HUES64 (cell line): ENCODE results near the gene PTPRF.
A peak's percentile ranks its signal among the peaks of the same experiment; 100 is the strongest.

ENCODE experiments used
- H3K27ac ChIP-seq: 2 replicates; pipeline ENCODE4 v1.7.0; 2013; ENCODE audit warnings: low read depth, low read length, inconsistent platforms
- H3K27me3 ChIP-seq: 2 replicates; pipeline ENCODE4 v1.6.1; 2013; ENCODE audit warnings: mild to moderate bottlenecking, low read length; ENCODE audit not compliant: insufficient read depth
- H3K36me3 ChIP-seq: 2 replicates; pipeline ENCODE4 v1.6.1; 2013; ENCODE audit warnings: mild to moderate bottlenecking, low read length; ENCODE audit not compliant: insufficient read depth
- H3K4me1 ChIP-seq: 2 replicates; pipeline ENCODE4 v1.6.1; 2013; ENCODE audit warnings: mild to moderate bottlenecking, low read length, moderate library complexity; ENCODE audit not compliant: insufficient read depth
- H3K4me3 ChIP-seq: 2 replicates; pipeline ENCODE4 v1.5.1; 2013; ENCODE audit warnings: mild to moderate bottlenecking, low read length, moderate library complexity
- H3K9ac ChIP-seq: 2 replicates; pipeline ENCODE4 v1.6.1; 2013; ENCODE audit warnings: mild to moderate bottlenecking, low read depth, low read length
- H3K9me3 ChIP-seq: 2 replicates; pipeline ENCODE4 v1.6.1; 2013; ENCODE audit warnings: low read depth, low read length; ENCODE audit not compliant: insufficient read depth
- WGBS: fragments of 150-250, 120-280 bp; methylation state at CpG from one replicate; pipeline ENCODE4 v1.1.7; 2013; ENCODE audit warnings: missing lambda C conversion rate; 5-methylcytosine and 5-hydroxymethylcytosine counted together

The PTPRF gene

GRCh38 chr1:43653893-43654292 is 123.2 kb downstream of the PTPRF start:
- Histone ChIP-seq H3K9me3 (no peaks in the 10 kb centered on the region), H3K27ac (peak overlapping the region; percentile 53; the same call in 1 of the 2 replicates), H3K9ac (no peak overlapping the region), H3K4me1 (peaks cover 27% of the 10 kb centered on the region), H3K36me3 (peaks cover 53% of the 10 kb centered on the region), H3K27me3 (no peaks in the 10 kb centered on the region), H3K4me3 (no peak overlapping the region)
- WGBS = 96% methylated on average over 5 of the region's 5 CpGs

- H3K4me1 ChIP-seq = peaks cover 45% of the 10 kb centered on the region
- WGBS = 82% methylated on average over 1 of the region's 1 CpG
Observed at GRCh38 chr1:43655953-43656352, 125.3 kb downstream of the PTPRF start.

GRCh38 chr1:43659212-43660166 is 128.8 kb downstream of the PTPRF start:
- H3K27me3 ChIP-seq = no peaks in the 10 kb centered on the region
- H3K9me3 ChIP-seq = no peaks in the 10 kb centered on the region
- WGBS = 72% methylated on average over 14 of the region's 14 CpGs
- no peak overlapping the region for H3K4me3 ChIP-seq
- peaks cover 25% of the 10 kb centered on the region for H3K4me1 ChIP-seq
- H3K27ac ChIP-seq = peak overlapping the region; percentile 81; the same call in 1 of the 2 replicates
- peaks cover 96% of the 10 kb centered on the region for H3K36me3 ChIP-seq
- H3K9ac ChIP-seq = no peak overlapping the region

More at GRCh38 chr1:43655953-43656352, 125.3 kb downstream of the PTPRF start:
- H3K9ac ChIP-seq = no peak overlapping the region
- H3K36me3 ChIP-seq = peaks cover 72% of the 10 kb centered on the region
- no peak overlapping the region for H3K27ac ChIP-seq
- no peaks in the 10 kb centered on the region for H3K9me3 ChIP-seq
- no peaks in the 10 kb centered on the region for H3K27me3 ChIP-seq
- no peak overlapping the region for H3K4me3 ChIP-seq

GRCh38 chr1:43660355-43660754 is 129.7 kb downstream of the PTPRF start:
- peak overlapping the region; percentile 81; the same call in 1 of the 2 replicates for H3K27ac ChIP-seq
- no peaks in the 10 kb centered on the region for H3K9me3 ChIP-seq
- H3K9ac ChIP-seq = 0 out of 2 replicates have a peak overlapping the region, but pooled peaks have one; percentile 10
- 12% methylated on average over 4 of the region's 4 CpGs for WGBS
- H3K36me3 ChIP-seq = peaks cover 96% of the 10 kb centered on the region
- H3K4me1 ChIP-seq = peaks cover 25% of the 10 kb centered on the region
- H3K4me3 ChIP-seq = peak overlapping the region; percentile 36
- H3K27me3 ChIP-seq = no peaks in the 10 kb centered on the region

GRCh38 chr1:43664369-43664768 is 133.7 kb downstream of the PTPRF start:
- Histone ChIP-seq H3K27ac (no peak overlapping the region), H3K4me1 (peaks cover 20% of the 10 kb centered on the region), H3K27me3 (no peaks in the 10 kb centered on the region), H3K9ac (no peak overlapping the region), H3K4me3 (no peak overlapping the region), H3K36me3 (peaks cover 97% of the 10 kb centered on the region), H3K9me3 (no peaks in the 10 kb centered on the region)
- WGBS = 91% methylated on average over 4 of the region's 4 CpGs

- no peaks in the 10 kb centered on the region for H3K27me3 ChIP-seq
- H3K9ac ChIP-seq = no peak overlapping the region
- H3K4me1 ChIP-seq = 0 out of 2 replicates have a peak, but pooled peaks cover 1% of the 10 kb centered on the region
- H3K4me3 ChIP-seq = no peak overlapping the region
- H3K9me3 ChIP-seq = no peaks in the 10 kb centered on the region
- H3K27ac ChIP-seq = no peak overlapping the region
- peaks cover 98% of the 10 kb centered on the region for H3K36me3 ChIP-seq
Observed at GRCh38 chr1:43666608-43667007, 135.9 kb downstream of the PTPRF start.

- Histone ChIP-seq H3K9ac (no peak overlapping the region), H3K27me3 (no peaks in the 10 kb centered on the region), H3K4me1 (no peaks in the 10 kb centered on the region), H3K36me3 (peaks cover 94% of the 10 kb centered on the region), H3K9me3 (no peaks in the 10 kb centered on the region), H3K27ac (no peak overlapping the region), H3K4me3 (no peak overlapping the region)
- WGBS = 95% methylated on average over 7 of the region's 7 CpGs
Observed at GRCh38 chr1:43668956-43669355, 138.3 kb downstream of the PTPRF start.

GRCh38 chr1:43669878-43670277 is 139.2 kb downstream of the PTPRF start:
- Histone ChIP-seq H3K27ac (no peak overlapping the region), H3K36me3 (peaks cover 94% of the 10 kb centered on the region), H3K9me3 (no peaks in the 10 kb centered on the region), H3K9ac (no peak overlapping the region), H3K4me3 (no peak overlapping the region), H3K4me1 (no peaks in the 10 kb centered on the region), H3K27me3 (no peaks in the 10 kb centered on the region)
- 94% methylated on average over 5 of the region's 5 CpGs for WGBS

- peaks cover 94% of the 10 kb centered on the region for H3K36me3 ChIP-seq
- no peaks in the 10 kb centered on the region for H3K4me1 ChIP-seq
- H3K4me3 ChIP-seq = no peak overlapping the region
- 96% methylated on average over 2 of the region's 2 CpGs for WGBS
- H3K27me3 ChIP-seq = no peaks in the 10 kb centered on the region
- no peak overlapping the region for H3K27ac ChIP-seq
- H3K9me3 ChIP-seq = no peaks in the 10 kb centered on the region
- no peak overlapping the region for H3K9ac ChIP-seq
Observed at GRCh38 chr1:43671193-43671592, 140.5 kb downstream of the PTPRF start.

- H3K9ac ChIP-seq = no peak overlapping the region
- 95% methylated on average over 10 of the region's 10 CpGs for WGBS
- no peaks in the 10 kb centered on the region for H3K27me3 ChIP-seq
- peaks cover 93% of the 10 kb centered on the region for H3K36me3 ChIP-seq
- no peak overlapping the region for H3K27ac ChIP-seq
- no peaks in the 10 kb centered on the region for H3K4me1 ChIP-seq
- no peak overlapping the region for H3K4me3 ChIP-seq
- H3K9me3 ChIP-seq = no peaks in the 10 kb centered on the region
Observed at GRCh38 chr1:43671626-43672330, 141.1 kb downstream of the PTPRF start.

GRCh38 chr1:43673261-43673660 is 142.6 kb downstream of the PTPRF start:
- H3K4me1 ChIP-seq = no peaks in the 10 kb centered on the region
- over 99% methylated on average over 7 of the region's 7 CpGs for whole genome bisulfite sequencing
- no peak overlapping the region for H3K4me3 ChIP-seq
- H3K9me3 ChIP-seq = no peaks in the 10 kb centered on the region
- peaks cover 92% of the 10 kb centered on the region for H3K36me3 ChIP-seq
- no peak overlapping the region for H3K27ac ChIP-seq
- H3K9ac ChIP-seq = no peak overlapping the region
- no peaks in the 10 kb centered on the region for H3K27me3 ChIP-seq
